CD4-positive, alpha-beta T cell treated with Interleukin-6 for 4 hours (primary cell): ENCODE data around the gene MACROD2.

Source experiments
- DNase-seq: peaks from one replicate; pipeline ENCODE4 v3.0.0-alpha.2; 2020; ENCODE audit warnings: mixed read lengths

The MACROD2 gene

DNA sequence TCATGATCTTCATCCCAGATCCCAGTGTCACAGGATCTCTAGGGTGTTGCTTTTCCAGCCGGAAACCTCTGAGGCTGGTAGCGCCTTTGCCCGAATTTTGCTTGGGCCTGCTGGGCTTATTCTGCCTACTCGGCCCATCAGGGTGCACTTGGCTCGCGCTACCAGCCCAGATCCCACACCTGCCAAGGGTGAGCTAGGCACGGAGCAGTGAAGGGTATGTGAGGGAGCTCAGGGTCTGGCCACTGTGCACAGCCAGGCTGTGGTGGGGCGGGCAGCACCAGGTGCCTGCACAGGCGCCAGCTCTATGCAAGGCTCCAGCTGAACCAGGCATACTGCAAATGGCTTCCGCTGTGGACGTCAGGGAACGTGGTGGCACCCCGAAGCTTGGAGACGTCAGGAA, 1035.5 kb downstream of the MACROD2 start:
- DNase-seq: no peak

DNA sequence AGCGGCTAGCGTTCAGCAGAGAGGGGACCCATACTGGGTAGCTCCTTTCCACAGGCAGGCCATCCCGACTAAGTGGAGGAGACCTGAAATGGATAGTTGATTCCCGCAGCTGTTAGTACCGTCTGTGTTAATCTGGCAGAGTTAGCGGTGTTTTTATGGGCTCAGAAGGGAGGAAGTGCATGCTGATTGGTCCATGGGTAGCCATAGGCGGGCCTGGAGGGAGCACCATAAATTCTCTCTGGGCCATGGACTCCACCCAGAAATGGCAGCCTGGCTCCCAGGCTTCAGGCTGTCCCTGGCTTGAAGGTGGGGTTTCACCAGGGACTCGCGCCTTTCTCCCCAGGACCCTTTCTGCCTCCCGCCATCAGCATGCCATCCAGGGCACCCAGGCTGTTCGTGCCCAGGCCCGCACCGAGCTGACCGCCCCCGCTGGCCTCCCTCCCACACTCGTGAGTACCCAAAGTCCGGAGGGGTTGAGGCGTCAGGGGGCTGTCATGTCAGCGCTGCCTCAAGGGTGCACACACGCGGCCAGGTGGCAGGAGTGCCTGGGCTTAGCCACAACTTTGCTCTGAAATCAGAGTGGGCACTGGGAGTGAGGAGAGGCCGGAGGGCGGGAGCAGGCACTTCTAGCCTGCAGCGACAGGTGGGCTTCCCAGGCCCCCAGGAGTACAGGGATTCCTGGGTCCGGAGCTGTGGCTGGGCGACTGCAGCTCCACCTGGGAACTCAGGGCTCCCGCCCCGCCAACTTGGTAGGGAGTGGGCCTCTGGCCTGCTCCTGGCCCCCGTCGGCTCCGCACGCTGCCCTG, 1036.4 kb downstream of the MACROD2 start:
- DNase-seq: no peak

DNA sequence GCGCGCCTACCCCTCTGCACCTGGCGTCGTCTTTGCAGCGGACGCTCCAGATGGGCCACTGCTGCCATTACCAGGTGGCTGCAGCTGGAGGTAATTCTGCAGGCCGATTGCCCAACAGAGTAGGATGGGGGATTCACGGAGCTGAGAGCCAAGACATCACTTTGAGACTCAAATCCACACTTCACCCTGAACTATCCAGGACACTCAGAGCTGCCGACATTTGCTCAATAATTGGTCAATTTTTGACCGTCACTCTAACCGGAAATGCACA, 1037.0 kb downstream of the MACROD2 start:
- no peak for DNase-seq

GRCh38 chr20:15033269-15033668, 1038.0 kb downstream of the MACROD2 start:
- no peak for DNase-seq

- no peak for DNase-seq
These were observed 1038.6 kb downstream of the MACROD2 start for GRCh38 chr20:15033891-15034290.

GRCh38 chr20:15036948-15037347, 1041.6 kb downstream of the MACROD2 start:
- DNase-seq: no peak

DNA sequence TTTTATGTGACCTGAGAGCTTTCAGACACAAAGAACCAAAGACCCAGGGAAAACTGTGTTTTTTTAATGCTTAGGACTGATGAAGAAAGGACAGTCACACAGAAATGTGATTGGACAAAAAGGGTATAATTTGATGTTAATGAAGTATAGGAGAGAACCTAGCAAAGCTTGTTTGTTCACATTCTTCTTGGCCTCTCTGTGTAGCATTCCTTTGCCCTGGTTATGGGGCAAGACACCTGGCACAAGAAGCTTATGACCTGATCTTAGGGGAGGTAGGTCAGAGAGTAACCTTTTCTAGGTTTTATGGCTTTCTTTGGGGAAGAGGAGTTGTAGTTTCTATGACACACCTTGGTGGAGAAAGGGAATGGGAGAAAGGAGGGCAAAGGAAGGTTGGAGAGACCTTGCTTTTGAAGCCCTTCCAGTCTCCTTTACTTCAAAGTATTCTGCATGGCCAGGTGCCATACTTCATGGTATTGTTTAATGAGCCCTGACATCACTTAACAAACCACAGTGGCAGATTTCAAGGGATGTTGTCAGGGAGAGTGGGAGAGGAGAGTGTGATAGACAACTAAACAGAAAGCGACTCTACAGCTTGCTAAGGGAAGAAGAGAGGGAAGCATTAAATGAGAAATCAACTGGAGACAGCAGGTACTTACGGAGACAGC, 1043.9 kb downstream of the MACROD2 start:
- no peak for DNase-seq

DNA sequence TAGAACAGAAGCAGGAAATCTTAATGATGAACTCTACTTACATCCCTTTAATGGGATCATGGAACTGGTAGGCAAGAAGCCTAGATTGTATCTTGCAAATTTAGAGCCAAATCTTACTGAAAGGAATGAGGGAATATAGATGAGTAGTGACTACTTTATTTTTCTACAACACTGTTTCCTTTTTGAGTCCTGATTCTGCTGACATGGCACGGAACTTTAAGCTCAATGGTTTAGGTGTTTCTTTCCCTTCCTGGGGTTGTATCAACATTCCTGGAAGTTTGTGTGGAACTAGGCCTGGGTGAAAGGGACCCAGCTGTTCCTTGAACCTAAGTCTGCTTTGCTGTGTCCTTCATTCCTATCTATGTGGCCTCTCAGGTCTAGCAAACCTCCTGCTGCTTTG, 1047.4 kb downstream of the MACROD2 start:
- no peak for DNase-seq

GRCh38 chr20:15045246-15045645, 1049.9 kb downstream of the MACROD2 start:
- DNase-seq: no peak

DNA sequence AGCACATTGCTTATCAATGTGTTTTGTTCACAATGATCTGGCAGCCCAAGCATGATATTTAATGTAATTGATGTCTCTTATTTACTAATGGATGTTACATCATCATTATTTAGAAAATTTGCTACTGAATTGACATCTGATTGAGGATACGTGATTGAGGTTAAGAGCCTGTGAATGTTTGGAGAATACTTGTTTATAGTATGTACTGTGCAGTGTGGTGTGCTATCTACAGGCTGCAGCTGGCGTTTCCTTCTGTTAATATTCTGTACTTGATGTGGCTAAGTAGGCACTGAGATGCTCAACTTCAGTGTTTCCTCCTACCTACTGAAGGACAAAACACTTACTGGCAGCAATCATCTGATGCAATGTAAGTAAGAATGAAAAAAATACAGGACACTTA, 1051.7 kb downstream of the MACROD2 start:
- no peak for DNase-seq

- DNase-seq: no peak
These were observed 1052.3 kb downstream of the MACROD2 start for GRCh38 chr20:15047601-15048000.

- DNase-seq: no peak
These were observed 1060.9 kb downstream of the MACROD2 start for GRCh38 chr20:15056246-15056645.

DNA sequence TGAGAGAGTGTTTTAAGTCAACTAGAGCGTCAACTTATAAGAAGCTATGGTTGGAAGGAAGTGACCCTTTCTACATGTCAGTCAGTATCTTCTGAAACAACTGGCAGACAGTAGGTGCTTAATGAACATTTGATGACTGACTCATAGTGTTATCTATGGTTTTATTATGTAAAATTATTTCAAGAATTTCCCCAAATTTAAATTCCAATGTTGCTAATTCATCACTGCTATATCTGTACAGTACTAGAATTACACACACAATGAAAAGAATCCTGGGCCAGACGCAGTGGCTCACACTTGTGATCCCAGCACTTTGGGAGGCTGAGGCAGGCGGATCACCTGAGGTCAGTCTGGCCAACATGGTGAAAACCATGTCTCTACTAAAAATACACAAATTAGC, 1063.5 kb downstream of the MACROD2 start:
- DNase-seq: no peak

DNA sequence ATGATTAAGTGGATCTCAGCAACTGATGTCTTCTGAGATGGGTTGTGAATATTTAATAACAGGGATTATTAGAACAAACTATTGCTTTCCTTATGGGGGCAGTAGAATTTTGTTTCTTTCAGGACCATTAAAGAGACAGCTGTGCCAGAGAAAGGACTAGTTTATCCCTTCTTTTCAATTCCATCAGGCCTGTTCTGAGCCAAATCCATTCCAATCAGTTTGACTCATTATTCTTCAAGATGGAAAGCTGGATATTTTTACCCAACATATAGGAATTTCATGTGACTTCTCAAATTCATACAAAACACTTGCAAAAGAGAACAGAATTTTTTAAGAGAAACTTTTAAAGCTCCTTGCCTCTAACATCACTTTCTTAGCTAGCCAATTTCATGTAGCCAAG, 1064.1 kb downstream of the MACROD2 start:
- no peak for DNase-seq

GRCh38 chr20:15060265-15061060, 1065.1 kb downstream of the MACROD2 start:
- no peak for DNase-seq

GRCh38 chr20:15061061-15061430, 1065.7 kb downstream of the MACROD2 start:
- no peak for DNase-seq

GRCh38 chr20:15061955-15062354, 1066.6 kb downstream of the MACROD2 start:
- no peak for DNase-seq

- no peak for DNase-seq
These were observed 1067.8 kb downstream of the MACROD2 start for GRCh38 chr20:15063081-15063480.

DNA sequence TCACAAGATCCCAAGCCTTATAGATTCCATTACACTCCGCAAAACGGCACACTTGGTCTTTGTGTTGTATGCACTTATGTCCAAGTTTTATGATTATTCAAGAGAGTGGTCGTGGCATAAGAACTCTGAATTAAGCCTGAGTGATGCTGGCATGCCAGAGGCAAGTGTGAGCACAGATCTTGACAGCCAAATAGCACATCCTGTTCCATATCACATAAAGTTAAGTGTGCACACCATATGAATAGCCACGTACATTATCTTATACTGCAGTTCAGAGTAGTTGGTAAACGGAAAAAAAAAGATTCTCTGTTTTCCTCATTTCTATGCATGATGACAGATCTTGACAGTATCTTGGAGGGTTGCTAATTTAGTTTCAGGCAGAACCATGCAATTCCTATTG, 1069.4 kb downstream of the MACROD2 start:
- DNase-seq: no peak

GRCh38 chr20:15065794-15066193, 1070.5 kb downstream of the MACROD2 start:
- DNase-seq: no peak

DNA sequence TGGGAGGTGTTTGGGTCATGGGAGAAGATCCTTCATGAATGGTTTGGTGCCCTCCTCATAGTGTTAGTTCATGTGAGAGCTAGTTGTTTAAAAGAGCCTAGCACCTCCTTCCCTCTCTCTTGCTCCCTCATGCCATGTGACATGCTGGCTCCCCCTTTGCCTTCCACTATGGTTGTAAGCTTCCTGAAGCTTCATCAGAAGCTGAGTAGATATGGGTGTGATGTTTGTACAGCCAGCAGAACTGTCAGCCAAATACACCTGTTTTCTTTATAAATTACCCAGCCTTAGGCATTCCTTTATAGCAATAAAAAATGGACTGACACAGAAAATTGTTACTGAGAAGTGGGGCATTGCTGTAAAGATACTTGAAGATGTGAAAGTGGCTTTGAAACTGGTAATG, 1073.2 kb downstream of the MACROD2 start:
- DNase-seq: no peak

GRCh38 chr20:15069355-15069754, 1074.0 kb downstream of the MACROD2 start:
- DNase-seq: no peak

GRCh38 chr20:15071085-15071808, 1075.9 kb downstream of the MACROD2 start:
- DNase-seq: no peak
